RWPE1 (cell line): ENCODE measurements around the gene ASIC2.

Experiments used
- CTCF ChIA-PET: fragments of 350-600 bp; sonication (Branson Sonifier 250); formaldehyde crosslinking; extraction: SDS; loops from one replicate; lab custom pipeline; 2021; lab: Yijun Ruan, JAX
- POLR2A ChIA-PET: fragments of 400-600 bp; formaldehyde crosslinking; extraction: SDS; loops from one replicate; lab custom pipeline; 2020; ENCODE audit warnings: antibody characterized with exemption; ENCODE audit not compliant: low non-redundant PET; lab: Yijun Ruan, JAX
- DNase-seq: peaks from one replicate; pipeline ENCODE4 v3.0.0; 2012; ENCODE audit warnings: low spot score
- H3K27ac ChIP-seq: fragments of 450-650 bp; 2 replicates; pipeline ENCODE4 v1.5.1; 2017
- TF ChIP-seq, protein P1 (sequence below): fragments of 450-650 bp; conservative IDR thresholded peaks from 2 replicates; pipeline ENCODE4 v1.5.1; 2017; ENCODE audit warnings: low read depth, mild to moderate bottlenecking

The ASIC2 gene

DNA sequence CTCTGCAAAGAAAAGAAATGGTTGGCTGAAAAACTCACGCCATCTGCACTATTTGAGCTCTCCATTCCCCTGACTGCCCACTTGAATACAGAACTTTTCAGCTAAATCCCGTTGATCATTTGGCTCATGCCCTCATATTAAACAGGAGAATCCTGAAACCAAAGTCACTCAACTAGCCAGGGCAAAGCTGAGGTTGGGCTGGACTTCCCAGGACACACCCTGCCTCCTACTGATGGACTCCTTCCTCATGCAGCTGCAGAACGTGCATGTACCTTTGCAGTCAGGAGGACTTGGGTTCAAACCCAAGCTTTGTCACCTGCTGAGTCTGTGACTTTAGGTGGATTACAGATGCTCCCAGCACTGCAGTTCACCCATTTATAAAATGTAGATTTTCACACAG is 7.7 kb downstream of the ASIC2 start:
- POLR2A ChIA-PET = no interaction called here
- no peak overlapping the region for H3K27ac ChIP-seq
- TF ChIP-seq, protein P1, sequence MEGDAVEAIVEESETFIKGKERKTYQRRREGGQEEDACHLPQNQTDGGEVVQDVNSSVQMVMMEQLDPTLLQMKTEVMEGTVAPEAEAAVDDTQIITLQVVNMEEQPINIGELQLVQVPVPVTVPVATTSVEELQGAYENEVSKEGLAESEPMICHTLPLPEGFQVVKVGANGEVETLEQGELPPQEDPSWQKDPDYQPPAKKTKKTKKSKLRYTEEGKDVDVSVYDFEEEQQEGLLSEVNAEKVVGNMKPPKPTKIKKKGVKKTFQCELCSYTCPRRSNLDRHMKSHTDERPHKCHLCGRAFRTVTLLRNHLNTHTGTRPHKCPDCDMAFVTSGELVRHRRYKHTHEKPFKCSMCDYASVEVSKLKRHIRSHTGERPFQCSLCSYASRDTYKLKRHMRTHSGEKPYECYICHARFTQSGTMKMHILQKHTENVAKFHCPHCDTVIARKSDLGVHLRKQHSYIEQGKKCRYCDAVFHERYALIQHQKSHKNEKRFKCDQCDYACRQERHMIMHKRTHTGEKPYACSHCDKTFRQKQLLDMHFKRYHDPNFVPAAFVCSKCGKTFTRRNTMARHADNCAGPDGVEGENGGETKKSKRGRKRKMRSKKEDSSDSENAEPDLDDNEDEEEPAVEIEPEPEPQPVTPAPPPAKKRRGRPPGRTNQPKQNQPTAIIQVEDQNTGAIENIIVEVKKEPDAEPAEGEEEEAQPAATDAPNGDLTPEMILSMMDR = no peak
- DNase-seq = no peak
- CTCF ChIA-PET = interaction anchor here (0.6 kb wide), 1 partner anchor 499 kb away, joined by 5 read pairs; no protein-coding TSS in a partner anchor

DNA sequence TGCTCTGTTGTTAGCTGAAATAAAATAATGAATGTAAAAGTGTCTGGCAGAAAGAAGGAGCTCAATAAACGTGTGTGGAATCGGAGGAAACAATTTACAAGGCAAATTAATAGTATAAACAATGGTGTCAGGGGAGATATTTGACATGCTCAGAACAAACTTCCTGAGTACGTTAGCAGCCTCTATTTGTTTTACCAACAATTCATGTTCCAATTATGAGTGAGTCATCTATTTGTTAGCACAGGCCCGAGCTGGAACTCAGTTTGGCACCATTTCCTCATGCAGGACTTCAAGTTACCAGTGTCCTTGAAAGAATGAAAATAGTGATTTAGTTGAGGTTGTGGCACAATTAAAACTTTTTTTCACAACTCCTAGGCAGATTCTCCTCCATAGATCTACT is 9.1 kb downstream of the ASIC2 start:
- TF ChIP-seq, protein P1 = no peak
- CTCF ChIA-PET = interaction anchor here (0.7 kb wide), 1 partner anchor 1196 kb away, joined by 3 read pairs; no protein-coding TSS in a partner anchor

GRCh38 chr17:33280162-33280943 is 12.7 kb downstream of the ASIC2 start:
- TF ChIP-seq, protein P1 = no peak
- CTCF ChIA-PET = interaction anchor here (0.6 kb wide), 1 partner anchor 146 kb away, joined by 3 read pairs; no protein-coding TSS in a partner anchor
- no peak overlapping the region for H3K27ac ChIP-seq
- DNase-seq = no peak
- POLR2A ChIA-PET = no interaction called here

More for the DNA sequence above, 9.1 kb downstream of the ASIC2 start:
- POLR2A ChIA-PET = no interaction called here
- no peak overlapping the region for H3K27ac ChIP-seq
- DNase-seq = peak; percentile 81

DNA sequence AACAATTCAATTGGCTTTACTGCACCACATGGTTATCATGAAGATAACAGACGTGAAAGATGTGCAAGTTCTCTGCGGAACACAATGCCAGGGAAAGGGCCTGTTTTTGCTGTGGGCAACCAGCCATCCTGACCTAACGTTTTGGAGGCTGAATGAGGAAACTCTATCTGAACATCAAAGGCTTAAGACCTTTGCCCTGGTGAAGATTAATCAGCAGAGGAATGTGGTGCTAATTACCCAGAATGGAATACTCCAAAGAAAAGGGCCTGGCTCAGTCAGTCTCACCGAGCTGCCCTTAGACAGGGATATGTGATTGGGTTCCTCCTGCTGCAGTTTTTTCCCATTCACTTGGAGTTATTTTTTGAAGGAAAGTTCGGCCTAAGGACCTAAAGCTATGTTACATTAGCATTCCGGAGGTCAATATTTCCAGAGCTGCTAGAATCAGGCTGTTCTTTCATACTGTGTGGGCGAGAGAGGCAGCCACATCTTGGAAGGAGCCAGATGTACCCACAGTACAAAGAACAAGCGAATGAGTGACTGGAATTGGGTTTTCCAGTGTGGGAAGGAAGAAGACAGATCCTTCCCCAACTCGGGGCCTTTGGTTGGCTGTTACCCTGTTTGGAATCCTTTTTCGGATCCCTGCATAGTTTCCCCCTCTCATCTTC is 15.5 kb downstream of the ASIC2 start:
- no peak overlapping the region for H3K27ac ChIP-seq
- ChIA-PET POLR2A (no interaction called here), CTCF (no interaction called here)
- TF ChIP-seq, protein P1 = no peak
- no peak for DNase-seq

GRCh38 chr17:33273743-33274410 is 19.2 kb downstream of the ASIC2 start:
- no peak for DNase-seq
- ChIA-PET POLR2A (no interaction called here), CTCF (interaction anchor here (0.6 kb wide), 1 partner anchor 18 kb away, joined by 4 read pairs; no protein-coding TSS in a partner anchor)
- H3K27ac ChIP-seq = no peak overlapping the region
- TF ChIP-seq, protein P1 = no peak

DNA sequence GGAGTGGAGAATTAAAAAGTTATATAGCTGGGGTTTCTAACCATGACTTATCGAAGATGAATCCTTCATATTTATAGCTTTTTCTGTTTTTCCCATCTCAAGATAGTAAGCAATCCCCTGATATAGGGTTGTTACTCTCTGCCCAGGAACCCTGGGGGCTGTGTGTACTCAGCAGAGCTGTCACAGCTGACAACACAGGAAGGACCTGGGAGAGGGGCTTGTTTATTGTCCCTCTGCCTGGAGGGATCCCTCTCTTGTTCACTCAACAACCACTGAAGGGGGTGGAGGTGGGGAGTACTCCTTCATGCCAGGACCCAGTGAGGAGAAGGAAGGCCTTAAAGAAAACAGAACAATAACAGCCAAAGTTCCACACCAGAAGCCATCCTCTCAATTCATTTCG is 19.8 kb downstream of the ASIC2 start:
- no peak overlapping the region for H3K27ac ChIP-seq
- no peak for DNase-seq
- POLR2A ChIA-PET = no interaction called here
- CTCF ChIA-PET = interaction anchor here (0.6 kb wide), 1 partner anchor 18 kb away, joined by 4 read pairs; no protein-coding TSS in a partner anchor
- TF ChIP-seq, protein P1 = no peak
